Peyer's patch (tissue), 4 donors: Measurements from ENCODE around the gene PLB1.

Experiments used
- CTCF ChIP-seq, 6 experiments: fragments of 450-650 bp in 4 of 6; fragments of 200-600 bp in 2 of 6; sonication (generic) in 1 of 6; IDR thresholded peaks; one replicate each; pipeline ENCODE4 v1.5.1; 2017 to 2019; ENCODE audit warnings: antibody characterized with exemption in 6 of 6, mild to moderate bottlenecking in 3 of 6, moderate library complexity in 1 of 6
- POLR2A ChIP-seq, 2 donors: fragments of 450-650 bp; IDR thresholded peaks; one replicate each; pipeline ENCODE4 v1.5.1; 2017; ENCODE audit warnings: antibody characterized with exemption in 2 of 2, mild to moderate bottlenecking in 2 of 2, moderate library complexity in 2 of 2

GRCh38 chr2:28619213-28620196 lies 123.6 kb downstream of the PLB1 start:
- TF ChIP-seq CTCF (IDR thresholded peaks at IDR 0.05): no peak
- TF ChIP-seq POLR2A (IDR thresholded peaks at IDR 0.05): no peak
